ENCODE data around the gene CAPZA3. TPM values are rescaled to one million over a fixed set of nuclear protein-coding genes. Genes with fewer than 3 reads are reported as not detected.

Gene CAPZA3
- total and polyA plus RNA-seq, 8 donors: 1.8 to 7.3 (median 3.2) TPM; not detected in 4

Other genes starting within 250 kb of the CAPZA3 start
- gene PLCZ1, start 107 bp upstream of the CAPZA3 start, total RNA-seq: under 1 TPM in 1 of 5 donors, not detected in 4; 0.73 TPM
- not detected for gene PLCZ1, start 107 bp upstream of the CAPZA3 start, polyA plus RNA-seq